ENCODE data around the gene SUPT3H.
"Not testable (repeated sequence)": the region's sequence is repeated elsewhere in the genome, so short reads cannot be mapped to it uniquely, and the experiment has no call there.

SUPT3H gene

GRCh38 chr6:44918671-44919296, 458.9 kb downstream of the SUPT3H start:
- in situ Hi-C loops (cut with HindIII; ENCODE audit: low sequenced_read_pairs): no loop called here

GRCh38 chr6:44917430-44917829, 460.3 kb downstream of the SUPT3H start:
- in situ Hi-C loops (cut with HindIII; ENCODE audit: low sequenced_read_pairs): no loop called here

GRCh38 chr6:44915111-44915510, 462.6 kb downstream of the SUPT3H start:
- in situ Hi-C loops (cut with HindIII; ENCODE audit: low sequenced_read_pairs): no loop called here

GRCh38 chr6:44914141-44914540, 463.6 kb downstream of the SUPT3H start:
- in situ Hi-C loops (cut with HindIII; ENCODE audit: low sequenced_read_pairs): no loop called here

- in situ Hi-C loops (cut with HindIII; ENCODE audit: low sequenced_read_pairs): no loop called here
Measured at GRCh38 chr6:44906761-44907160, 471.0 kb downstream of the SUPT3H start.

- in situ Hi-C loops (cut with HindIII; ENCODE audit: low sequenced_read_pairs): not testable (repeated sequence)
Measured at GRCh38 chr6:44900358-44900757, 477.4 kb downstream of the SUPT3H start.

GRCh38 chr6:44898296-44898930, 479.3 kb downstream of the SUPT3H start:
- in situ Hi-C loops (cut with HindIII; ENCODE audit: low sequenced_read_pairs): no loop called here

- in situ Hi-C loops (cut with HindIII; ENCODE audit: low sequenced_read_pairs): no loop called here
Measured at GRCh38 chr6:44897316-44897715, 480.4 kb downstream of the SUPT3H start.

- in situ Hi-C loops (cut with HindIII; ENCODE audit: low sequenced_read_pairs): no loop called here
Measured at GRCh38 chr6:44896701-44897100, 481.0 kb downstream of the SUPT3H start.

- in situ Hi-C loops (cut with HindIII; ENCODE audit: low sequenced_read_pairs): no loop called here
Measured at GRCh38 chr6:44892579-44892978, 485.2 kb downstream of the SUPT3H start.

- in situ Hi-C loops (cut with HindIII; ENCODE audit: low sequenced_read_pairs): not testable (repeated sequence)
Measured at GRCh38 chr6:44879071-44879470, 498.7 kb downstream of the SUPT3H start.

- in situ Hi-C loops (cut with HindIII; ENCODE audit: low sequenced_read_pairs): not testable (repeated sequence)
Measured at GRCh38 chr6:44876638-44877037, 501.1 kb downstream of the SUPT3H start.

GRCh38 chr6:44869321-44869897, 508.3 kb downstream of the SUPT3H start:
- in situ Hi-C loops (cut with HindIII; ENCODE audit: low sequenced_read_pairs): no loop called here

- in situ Hi-C loops (cut with HindIII; ENCODE audit: low sequenced_read_pairs): no loop called here
Measured at GRCh38 chr6:44868910-44869309, 508.8 kb downstream of the SUPT3H start.

GRCh38 chr6:44868335-44868668, 509.4 kb downstream of the SUPT3H start:
- in situ Hi-C loops (cut with HindIII; ENCODE audit: low sequenced_read_pairs): no loop called here

GRCh38 chr6:44867571-44868334, 510.0 kb downstream of the SUPT3H start:
- in situ Hi-C loops (cut with HindIII; ENCODE audit: low sequenced_read_pairs): no loop called here

- in situ Hi-C loops (cut with HindIII; ENCODE audit: low sequenced_read_pairs): not testable (repeated sequence)
Measured at GRCh38 chr6:44865184-44865583, 512.5 kb downstream of the SUPT3H start.

GRCh38 chr6:44859901-44860410, 517.8 kb downstream of the SUPT3H start:
- in situ Hi-C loops (cut with HindIII; ENCODE audit: low sequenced_read_pairs): loop anchor here (5.0 kb wide), 1 partner anchor 92 kb away; no protein-coding TSS in a partner anchor

GRCh38 chr6:44858998-44859397, 518.7 kb downstream of the SUPT3H start:
- in situ Hi-C loops (cut with HindIII; ENCODE audit: low sequenced_read_pairs): loop anchor here (5.0 kb wide), 1 partner anchor 93 kb away; no protein-coding TSS in a partner anchor

GRCh38 chr6:44856479-44856878, 521.3 kb downstream of the SUPT3H start:
- in situ Hi-C loops (cut with HindIII; ENCODE audit: low sequenced_read_pairs): loop anchor here (5.0 kb wide), 1 partner anchor 96 kb away; no protein-coding TSS in a partner anchor
